HEK293 (cell line): ENCODE data around the gene CKB.

Experiments
- BCL11A ChIP-seq: fragments of 450-650 bp; formaldehyde crosslinking; IDR thresholded peaks from 2 replicates; pipeline ENCODE4 v1.5.1; 2016; ENCODE audit warnings: low read depth, missing biosample characterization, missing genetic modification characterization
- BCL11B ChIP-seq: fragments of 450-650 bp; formaldehyde crosslinking; IDR thresholded peaks from 2 replicates; pipeline ENCODE4 v1.5.1; 2016; ENCODE audit warnings: low read depth, missing biosample characterization, missing genetic modification characterization
- BCL6B ChIP-seq: fragments of 450-650 bp; formaldehyde crosslinking; IDR thresholded peaks from 2 replicates; pipeline ENCODE4 v1.5.1; 2017; ENCODE audit warnings: missing biosample characterization, missing genetic modification characterization
- GLI2 ChIP-seq: fragments of 450-650 bp; formaldehyde crosslinking; IDR thresholded peaks from 2 replicates; pipeline ENCODE4; 2017; ENCODE audit warnings: missing biosample characterization, missing genetic modification characterization, low read depth, borderline replicate concordance
- HOXC10 ChIP-seq: sonication (generic); formaldehyde crosslinking; IDR thresholded peaks from 2 replicates; pipeline ENCODE4 v1.8.1; 2023; ENCODE audit warnings: mild to moderate bottlenecking, missing genetic modification reagents
- INSM2 ChIP-seq: fragments of 450-650 bp; formaldehyde crosslinking; IDR thresholded peaks from 2 replicates; pipeline ENCODE4 v1.5.1; 2016; ENCODE audit warnings: missing biosample characterization, missing genetic modification characterization
- MZF1 ChIP-seq: fragments of 450-650 bp; formaldehyde crosslinking; IDR thresholded peaks from 2 replicates; pipeline ENCODE4 v1.5.1; 2017; ENCODE audit warnings: missing biosample characterization, missing genetic modification characterization, borderline replicate concordance
- OVOL3 ChIP-seq: fragments of 450-650 bp; formaldehyde crosslinking; IDR thresholded peaks from 2 replicates; pipeline ENCODE4 v1.5.1; 2016; ENCODE audit warnings: missing biosample characterization, missing genetic modification characterization
- RBAK ChIP-seq: fragments of 450-650 bp; formaldehyde crosslinking; IDR thresholded peaks from 2 replicates; pipeline ENCODE4 v1.5.1; 2016; ENCODE audit warnings: missing biosample characterization, missing genetic modification characterization
- REST ChIP-seq: fragments of 450-650 bp; formaldehyde crosslinking; IDR thresholded peaks from 2 replicates; pipeline ENCODE4 v1.5.1; 2016; ENCODE audit warnings: missing biosample characterization, missing genetic modification characterization
- TCF7L2 ChIP-seq: IDR thresholded peaks from 2 replicates; pipeline ENCODE4 v1.6.1; 2011; ENCODE audit warnings: low read depth, mild to moderate bottlenecking, inconsistent platforms, low read length, moderate library complexity, borderline replicate concordance
- ZBTB10 ChIP-seq: fragments of 450-650 bp; formaldehyde crosslinking; IDR thresholded peaks from 2 replicates; pipeline ENCODE4 v1.5.1; 2016; ENCODE audit warnings: missing biosample characterization, missing genetic modification characterization
- ZBTB6 ChIP-seq: fragments of 450-650 bp; formaldehyde crosslinking; IDR thresholded peaks from 2 replicates; pipeline ENCODE4 v1.5.1; 2017; ENCODE audit warnings: missing biosample characterization, missing genetic modification characterization
- ZEB2 ChIP-seq: fragments of 450-650 bp; formaldehyde crosslinking; IDR thresholded peaks from 2 replicates; pipeline ENCODE4 v1.5.1; 2016; ENCODE audit warnings: missing biosample characterization, missing genetic modification characterization
- ZFP3 ChIP-seq: fragments of 450-650 bp; formaldehyde crosslinking; IDR thresholded peaks from 2 replicates; pipeline ENCODE4 v1.5.1; 2016; ENCODE audit warnings: low read depth, missing biosample characterization, missing genetic modification characterization
- ZNF138 ChIP-seq: fragments of 450-650 bp; formaldehyde crosslinking; IDR thresholded peaks from 2 replicates; pipeline ENCODE4 v1.5.1; 2016; ENCODE audit warnings: missing biosample characterization, missing genetic modification characterization, borderline replicate concordance
- ZNF214 ChIP-seq: fragments of 450-650 bp; formaldehyde crosslinking; IDR thresholded peaks from 2 replicates; pipeline ENCODE4 v1.5.1; 2017; ENCODE audit warnings: missing biosample characterization, mild to moderate bottlenecking, missing genetic modification characterization, borderline replicate concordance
- ZNF324 ChIP-seq: fragments of 450-650 bp; formaldehyde crosslinking; IDR thresholded peaks from 2 replicates; pipeline ENCODE4 v1.5.1; 2016; ENCODE audit warnings: missing biosample characterization, missing genetic modification characterization
- ZNF354C ChIP-seq: fragments of 450-650 bp; formaldehyde crosslinking; IDR thresholded peaks from 2 replicates; pipeline ENCODE4 v1.5.1; 2016; ENCODE audit warnings: missing biosample characterization, missing genetic modification characterization, low read depth, borderline replicate concordance
- ZNF394 ChIP-seq: fragments of 450-650 bp; formaldehyde crosslinking; IDR thresholded peaks from 2 replicates; pipeline ENCODE4 v1.5.1; 2016; ENCODE audit warnings: missing biosample characterization, missing genetic modification characterization, mild to moderate bottlenecking, moderate library complexity, borderline replicate concordance
- ZNF426 ChIP-seq: fragments of 450-650 bp; formaldehyde crosslinking; IDR thresholded peaks from 2 replicates; pipeline ENCODE4 v1.5.1; 2017; ENCODE audit warnings: missing biosample characterization, missing genetic modification characterization, mild to moderate bottlenecking, inconsistent platforms, moderate library complexity
- ZNF521 ChIP-seq: fragments of 450-650 bp; formaldehyde crosslinking; IDR thresholded peaks from 2 replicates; pipeline ENCODE4 v1.5.1; 2017; ENCODE audit warnings: missing biosample characterization, mild to moderate bottlenecking, missing genetic modification characterization
- ZNF555 ChIP-seq: fragments of 450-650 bp; formaldehyde crosslinking; conservative IDR thresholded peaks from 2 replicates; pipeline ENCODE4 v1.5.1; 2017; ENCODE audit warnings: missing biosample characterization, mild to moderate bottlenecking, missing genetic modification characterization, inconsistent platforms
- ZNF561 ChIP-seq: fragments of 450-650 bp; IDR thresholded peaks from 2 replicates; pipeline ENCODE4 v1.5.1; 2018; ENCODE audit warnings: missing biosample characterization, missing genetic modification characterization, borderline replicate concordance
- ZNF580 ChIP-seq: fragments of 450-650 bp; formaldehyde crosslinking; IDR thresholded peaks from 2 replicates; pipeline ENCODE4 v1.5.1; 2016; ENCODE audit warnings: missing biosample characterization, missing genetic modification characterization
- ZNF626 ChIP-seq: fragments of 450-650 bp; sonication (Bioruptor Pico); formaldehyde crosslinking; IDR thresholded peaks from 2 replicates; pipeline ENCODE4 v1.5.1; 2018; ENCODE audit warnings: missing biosample characterization, missing genetic modification characterization, inconsistent platforms
- ZNF654 ChIP-seq: fragments of 450-650 bp; formaldehyde crosslinking; IDR thresholded peaks from 2 replicates; pipeline ENCODE4 v1.5.1; 2016; ENCODE audit warnings: low read depth, missing biosample characterization, missing genetic modification characterization
- ZNF747 ChIP-seq: fragments of 450-650 bp; formaldehyde crosslinking; IDR thresholded peaks from 2 replicates; pipeline ENCODE4 v1.5.1; 2016; ENCODE audit warnings: missing biosample characterization, missing genetic modification characterization

The CKB gene

GRCh38 chr14:103522649-103523574, at the start of gene CKB (continued):
- peak; percentile 63; the same call in 1 of the 2 replicates for TF ChIP-seq ZBTB10 (tag by site-specific recombination)
- no peak for TF ChIP-seq ZNF555 (tag by site-specific recombination)
- no peak for TF ChIP-seq ZNF138 (tag by site-specific recombination)
- TF ChIP-seq ZNF324 (tag by site-specific recombination) = peak; percentile 52; the same call in 1 of the 2 replicates
- no peak for TF ChIP-seq ZNF654 (tag by site-specific recombination)
- no peak for TF ChIP-seq GLI2 (tag by site-specific recombination)
- no peak for TF ChIP-seq ZNF354C (tag by site-specific recombination)
- TF ChIP-seq BCL11B (tag by site-specific recombination) = no peak; the same call in 1 of the 2 replicates
- TF ChIP-seq ZNF426 (tag by site-specific recombination) = no peak
- TF ChIP-seq REST (tag by site-specific recombination) = 0 out of 2 replicates have a peak, but pooled peaks have one; percentile 26
- TF ChIP-seq ZNF521 = no peak
- no peak for TF ChIP-seq ZNF580 (tag by site-specific recombination)
- TF ChIP-seq OVOL3 (tag by site-specific recombination) = no peak
- TF ChIP-seq BCL11A (tag by site-specific recombination) = 0 out of 2 replicates have a peak, but pooled peaks have one; percentile 42
- TF ChIP-seq BCL6B (tag by site-specific recombination) = no peak
- peak; percentile 78; the same call in 1 of the 2 replicates for TF ChIP-seq ZEB2 (tag by site-specific recombination)
- TF ChIP-seq ZNF214 (tag by site-specific recombination) = no peak
- TF ChIP-seq MZF1 = no peak
- TF ChIP-seq ZBTB6 = no peak
- no peak for TF ChIP-seq ZNF626 (tag by site-specific recombination)
- no peak for TF ChIP-seq ZFP3 (tag by site-specific recombination)
- no peak for TF ChIP-seq TCF7L2
- no peak for TF ChIP-seq ZNF561 (tag by site-specific recombination)
- TF ChIP-seq HOXC10 (CRISPR knock-in tag) = no peak
- 0 out of 2 replicates have a peak, but pooled peaks have one; percentile 18 for TF ChIP-seq ZNF394
- peak; percentile 11; the same call in 1 of the 2 replicates for TF ChIP-seq INSM2 (tag by site-specific recombination)
- no peak for TF ChIP-seq RBAK
- no peak for TF ChIP-seq ZNF747 (tag by site-specific recombination)
